Ascending aorta (tissue), 2 donors: ENCODE data around the gene TICAM1. TPM values are rescaled to one million over a fixed set of nuclear protein-coding genes. Genes with fewer than 3 reads are reported as not detected.

Experiments
- DNase-seq, 2 donors: peaks; one replicate each; pipeline ENCODE4 v3.0.0-alpha.2; 2019; ENCODE audit warnings: low spot score in 2 of 2
- H3K27ac ChIP-seq, 2 donors: fragments of 200-600 bp; sonication (generic); one replicate each; pipeline ENCODE4 v1.5.1; 2016 to 2017; ENCODE audit warnings: mild to moderate bottlenecking in 1 of 2
- H3K27me3 ChIP-seq: fragments of 200-600 bp; sonication (generic); one replicate; pipeline ENCODE4 v1.5.1; 2017
- H3K36me3 ChIP-seq, 2 donors: fragments of 200-600 bp; sonication (generic); one replicate each; pipeline ENCODE4 v1.5.1; 2016
- H3K4me1 ChIP-seq, 2 donors: fragments of 200-600 bp; sonication (generic); one replicate each; pipeline ENCODE4 v1.5.1; 2016 to 2017; ENCODE audit warnings: mild to moderate bottlenecking in 1 of 2
- H3K4me3 ChIP-seq, 2 donors: fragments of 200-600 bp; sonication (generic); one replicate each; pipeline ENCODE4 v1.5.1; 2016 to 2017; ENCODE audit warnings: mild to moderate bottlenecking in 1 of 2
- H3K9me3 ChIP-seq, 2 donors: fragments of 200-600 bp; sonication (generic); one replicate each; pipeline ENCODE4 v1.5.1; 2016
- CTCF ChIP-seq, 3 experiments: fragments of 200-600 bp in 2 of 3; fragments of 450-650 bp in 1 of 3; sonication (generic) in 2 of 3; IDR thresholded peaks; one replicate each; pipeline ENCODE4 v1.5.1; 2016 to 2019; ENCODE audit warnings: antibody characterized with exemption in 3 of 3, mild to moderate bottlenecking in 1 of 3, moderate library complexity in 1 of 3
- intact Hi-C: fragments of 100-400 bp; cut with DNase I; formaldehyde crosslinking; loops from one replicate; pipeline ENCODE4 v1.15.1; 2023
- total RNA-seq: library from RNA; depleted of rRNA; stranded (reverse); fragments of >200 nt; gene quantifications from one replicate; pipeline ENCODE4 v1.1.0, GENCODE V29; 2016

The TICAM1 gene
- total RNA-seq, 1 donor from 2014 or later: 20.3 TPM

GRCh38 chr19:4871711-4872110, 40.2 kb upstream of the TICAM1 start:
- TF ChIP-seq CTCF (IDR thresholded peaks at IDR 0.05): no peak
- DNase-seq: no peak
- Histone ChIP-seq H3K27ac (no peak overlapping the region), H3K4me1 (peaks cover 0 to 7% of the 10 kb centered on the region in 2 donors), H3K27me3 (no peaks in the 10 kb centered on the region), H3K36me3 (no peaks in the 10 kb centered on the region), H3K4me3 (no peak overlapping the region), H3K9me3 (no peaks in the 10 kb centered on the region)
- intact Hi-C loops: loop anchor here (1.0 to 10.0 kb wide), 3 partner anchors 40 to 423 kb away; no protein-coding TSS in a partner anchor

- Histone ChIP-seq H3K4me3 (no peak overlapping the region), H3K27me3 (no peaks in the 10 kb centered on the region), H3K27ac (no peak overlapping the region), H3K36me3 (no peaks in the 10 kb centered on the region), H3K9me3 (no peaks in the 10 kb centered on the region), H3K4me1 (peaks cover 5 to 17% of the 10 kb centered on the region in 2 donors)
- TF ChIP-seq CTCF (IDR thresholded peaks at IDR 0.05): no peak
- intact Hi-C loops: loop anchor here (10.0 kb wide), 1 partner anchor 425 kb away; no protein-coding TSS in a partner anchor
- DNase-seq: peak in 1 of 2 donors; percentile 77
Observed at GRCh38 chr19:4870025-4870700, 38.7 kb upstream of the TICAM1 start.

GRCh38 chr19:4868286-4868834, 36.8 kb upstream of the TICAM1 start:
- Histone ChIP-seq H3K27me3 (no peaks in the 10 kb centered on the region), H3K4me3 (peak overlapping the region in 1 of 2 donors; percentile 83), H3K36me3 (no peaks in the 10 kb centered on the region), H3K4me1 (peaks cover 5 to 17% of the 10 kb centered on the region in 2 donors), H3K27ac (peak overlapping the region; percentile 66 to 68), H3K9me3 (no peaks in the 10 kb centered on the region)
- intact Hi-C loops: loop anchor here (5.0 kb wide), 1 partner anchor 146 kb away; the partner anchor contains the start of gene DPP9
- TF ChIP-seq CTCF (IDR thresholded peaks at IDR 0.05): no peak
- no peak for DNase-seq

GRCh38 chr19:4867534-4868285, 36.2 kb upstream of the TICAM1 start, which contains the start of gene PLIN3:
PLIN3 (minus strand) TSS chr19:4867667; CDS start chr19:4861394, 6,273 bp downstream.
- H3K4me1 ChIP-seq: peaks cover 5 to 17% of the 10 kb centered on the region in 2 donors
- no peak for TF ChIP-seq CTCF (IDR thresholded peaks at IDR 0.05)
- peak within 1 kb of the TSS; percentile 71 to 83 for H3K4me3 ChIP-seq
- H3K9me3 ChIP-seq: no peaks in the 10 kb centered on the region
- peak; percentile 89 to 98 for DNase-seq
- H3K36me3 ChIP-seq: no peaks in the 10 kb centered on the region
- no peaks in the 10 kb centered on the region for H3K27me3 ChIP-seq
- peak within 1 kb of the TSS; percentile 68 to 81 for H3K27ac ChIP-seq
- intact Hi-C loops: loop anchor here (1.0 to 5.0 kb wide), 5 partner anchors 43 to 145 kb away; partner anchors contain the start of genes DPP9 and KDM4B

GRCh38 chr19:4866595-4867424, 35.3 kb upstream of the TICAM1 start:
- peak; percentile 30 to 84 for DNase-seq
- peak overlapping the region; percentile 68 to 81 for H3K27ac ChIP-seq
- H3K27me3 ChIP-seq: no peaks in the 10 kb centered on the region

More at GRCh38 chr19:4866595-4867424, 35.3 kb upstream of the TICAM1 start:
- TF ChIP-seq CTCF (IDR thresholded peaks at IDR 0.05): no peak
- intact Hi-C loops: loop anchor here (1.0 to 5.0 kb wide), 5 partner anchors 43 to 145 kb away; partner anchors contain the start of genes DPP9 and KDM4B
- peaks cover 0 to 2% of the 10 kb centered on the region in 2 donors for H3K36me3 ChIP-seq
- no peaks in the 10 kb centered on the region for H3K9me3 ChIP-seq
- peaks cover 5 to 17% of the 10 kb centered on the region in 2 donors for H3K4me1 ChIP-seq
- peak overlapping the region; percentile 71 to 83 for H3K4me3 ChIP-seq
